ENCODE data around the gene LECT2. TPM values are rescaled to one million over a fixed set of nuclear protein-coding genes. Genes with fewer than 3 reads are reported as not detected.

LECT2 gene
- total and polyA plus RNA-seq, 8 donors = not detected

- Histone ChIP-seq H3K9me3 (no peaks in the 10 kb centered on the region), H3K27ac (peak overlapping the region in 4 of 5 donors; percentile 26 to 78 (median 66)), H3K36me3 (no peaks in the 10 kb centered on the region), H3K4me3 (no peak overlapping the region), H3K4me1 (peaks cover 0 to 18% (median 8%) of the 10 kb centered on the region in 4 donors), H3K27me3 (peaks cover 0 to 8% (median 0%) of the 10 kb centered on the region in 3 donors)
- intact Hi-C loops (cut with DNase I; ENCODE audit: low total_unique reads) = no loop called here
- WGBS, 5 donors = 33 to 78% (median 59%) methylated on average over 3 of the region's 3 CpGs
- TF ChIP-seq CTCF (IDR thresholded peaks at IDR 0.05) = no peak
- no peak for TF ChIP-seq POLR2AphosphoS5 (IDR thresholded peaks at IDR 0.05)
- no peak for TF ChIP-seq POLR2A (IDR thresholded peaks at IDR 0.05)
- no peak for TF ChIP-seq EP300 (IDR thresholded peaks at IDR 0.05)
- DNase-seq = peak in 1 of 2 donors; percentile 66
These were observed 32.2 kb upstream of the LECT2 start for GRCh38 chr5:135986891-135987401.

DNA sequence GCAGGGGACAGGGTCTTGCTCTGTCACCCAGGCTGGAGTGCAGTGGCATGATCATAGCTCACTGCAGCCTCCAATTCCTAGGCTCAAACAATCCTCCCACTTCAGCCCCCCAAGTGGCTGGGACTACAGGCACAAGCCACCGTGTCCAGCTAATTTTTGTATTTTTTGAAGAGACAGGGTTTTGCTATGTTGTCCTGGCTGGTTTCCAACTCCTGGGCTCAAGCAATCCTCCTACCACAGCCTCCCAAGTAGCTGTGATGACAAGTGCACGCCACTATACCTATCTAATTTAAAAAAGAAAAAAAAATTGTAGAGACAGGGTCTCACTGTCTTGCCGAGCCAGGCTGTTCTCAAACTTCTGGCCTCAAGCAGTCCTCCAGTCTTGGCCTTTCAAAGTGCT is 31.6 kb upstream of the LECT2 start:
- Histone ChIP-seq H3K27ac (peak overlapping the region in 4 of 5 donors; percentile 26 to 78 (median 66)), H3K36me3 (no peaks in the 10 kb centered on the region)
- TF ChIP-seq POLR2AphosphoS5 (IDR thresholded peaks at IDR 0.05) = no peak
- no peak for TF ChIP-seq CTCF (IDR thresholded peaks at IDR 0.05)
- TF ChIP-seq POLR2A (IDR thresholded peaks at IDR 0.05) = no peak
- TF ChIP-seq EP300 (IDR thresholded peaks at IDR 0.05) = no peak

GRCh38 chr5:135985951-135986350 is 31.2 kb upstream of the LECT2 start:
- peaks cover 0 to 18% (median 6%) of the 10 kb centered on the region in 4 donors for H3K4me1 ChIP-seq
- intact Hi-C loops (cut with DNase I; ENCODE audit: low total_unique reads) = no loop called here
- H3K36me3 ChIP-seq = no peaks in the 10 kb centered on the region
- WGBS, 5 donors = 58 to 72% (median 62%) methylated on average over 1 of the region's 1 CpG
- H3K27me3 ChIP-seq = peaks cover 0 to 8% (median 0%) of the 10 kb centered on the region in 3 donors
- no peak overlapping the region for H3K4me3 ChIP-seq
- no peak for DNase-seq
- H3K27ac ChIP-seq = peak overlapping the region in 4 of 5 donors; percentile 26 to 78 (median 66)
- no peaks in the 10 kb centered on the region for H3K9me3 ChIP-seq
- TF ChIP-seq POLR2AphosphoS5 (IDR thresholded peaks at IDR 0.05) = no peak
- TF ChIP-seq CTCF (IDR thresholded peaks at IDR 0.05) = no peak
- TF ChIP-seq POLR2A (IDR thresholded peaks at IDR 0.05) = no peak
- TF ChIP-seq EP300 (IDR thresholded peaks at IDR 0.05) = no peak

More for the DNA sequence above, 31.6 kb upstream of the LECT2 start:
- intact Hi-C loops (cut with DNase I; ENCODE audit: low total_unique reads) = no loop called here
- DNase-seq = no peak
- H3K4me1 ChIP-seq = peaks cover 0 to 18% (median 8%) of the 10 kb centered on the region in 4 donors
- H3K27me3 ChIP-seq = peaks cover 0 to 8% (median 0%) of the 10 kb centered on the region in 3 donors
- no peaks in the 10 kb centered on the region for H3K9me3 ChIP-seq
- 56 to 80% (median 69%) methylated on average over 3 of the region's 3 CpGs for WGBS, 5 donors
- H3K4me3 ChIP-seq = no peak overlapping the region

DNA sequence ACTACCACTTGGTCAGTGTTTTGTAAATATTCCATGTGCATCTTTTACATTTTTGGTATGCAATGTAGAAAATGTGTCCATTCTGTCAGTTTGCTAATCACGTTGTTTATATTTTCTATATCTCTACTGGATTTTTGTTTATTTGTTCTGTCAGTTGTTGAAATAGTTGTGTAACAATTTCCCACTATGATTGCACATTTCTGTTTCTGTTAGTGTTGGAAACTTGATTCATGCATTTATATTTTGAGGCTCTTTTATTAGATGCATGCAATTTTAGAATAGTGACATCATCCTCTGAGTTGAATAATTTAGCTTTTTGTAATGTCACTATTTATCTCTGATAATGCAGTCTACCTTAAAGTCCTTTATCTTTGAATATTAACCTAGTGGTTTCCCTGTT is 25.8 kb upstream of the LECT2 start:
- 46 to 69% (median 61%) methylated on average over 1 of the region's 1 CpG for WGBS, 5 donors
- TF ChIP-seq POLR2A (IDR thresholded peaks at IDR 0.05) (no peak), EP300 (IDR thresholded peaks at IDR 0.05) (no peak), CTCF (IDR thresholded peaks at IDR 0.05) (no peak), POLR2AphosphoS5 (IDR thresholded peaks at IDR 0.05) (no peak)
- no peak overlapping the region for H3K4me3 ChIP-seq
- DNase-seq = no peak
- H3K36me3 ChIP-seq = no peaks in the 10 kb centered on the region
- no peaks in the 10 kb centered on the region for H3K9me3 ChIP-seq
- peaks cover 0 to 9% (median 0%) of the 10 kb centered on the region in 3 donors for H3K27me3 ChIP-seq
- intact Hi-C loops (cut with DNase I; ENCODE audit: low total_unique reads) = no loop called here
- no peak overlapping the region for H3K27ac ChIP-seq
- no peaks in the 10 kb centered on the region for H3K4me1 ChIP-seq
